Medulla oblongata (tissue), 1 donor: Measurements from ENCODE around the gene ZDHHC6.
A peak's percentile ranks its signal among the peaks of the same experiment; 100 is the strongest.
"Not testable (repeated sequence)": the region's sequence is repeated elsewhere in the genome, so short reads cannot be mapped to it uniquely, and the experiment has no call there.

Source experiments
- DNase-seq: peaks from one replicate; pipeline ENCODE4 v3.0.0-alpha.2; 2015; ENCODE audit errors: extremely low spot score

Gene ZDHHC6

DNA sequence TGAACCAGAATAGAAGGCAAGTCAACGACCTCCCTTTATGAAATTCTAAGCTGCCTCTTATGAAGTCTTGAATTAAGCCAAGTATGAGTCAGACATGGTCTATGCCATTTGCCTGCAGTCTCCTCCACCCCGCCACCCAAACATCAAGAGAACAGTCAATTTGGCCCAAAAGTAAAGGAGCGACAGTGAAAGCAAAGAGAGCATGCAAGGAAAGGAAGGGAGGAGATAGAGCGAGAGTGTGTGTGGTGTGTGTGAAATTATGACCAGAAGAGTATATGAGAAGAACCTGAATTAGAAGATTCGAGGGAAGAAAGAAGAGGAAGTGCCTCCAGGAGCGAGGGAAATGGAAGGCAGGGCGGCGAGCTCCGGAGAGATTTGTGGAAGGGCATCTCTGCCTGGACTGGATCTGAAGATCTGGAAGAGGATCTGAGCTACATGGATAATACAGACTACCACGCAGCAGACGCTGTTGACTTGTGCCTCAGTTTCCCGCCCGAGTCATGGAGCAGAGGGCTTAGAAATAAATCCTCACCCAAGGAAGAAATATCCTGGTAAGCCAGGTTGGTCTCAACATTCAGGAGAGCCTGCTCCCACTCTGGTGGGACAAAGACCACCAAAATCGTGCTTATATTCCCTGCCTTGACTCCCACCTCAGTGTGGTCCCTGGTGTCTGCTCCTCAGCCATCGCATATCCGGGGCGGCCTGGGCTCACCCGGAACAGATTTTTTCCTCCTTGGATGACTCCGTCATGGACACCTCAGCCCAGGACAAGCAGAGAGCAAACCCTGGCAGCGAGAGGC is 459 bp downstream of the ZDHHC6 start:
- DNase-seq = peak; percentile 4

DNA sequence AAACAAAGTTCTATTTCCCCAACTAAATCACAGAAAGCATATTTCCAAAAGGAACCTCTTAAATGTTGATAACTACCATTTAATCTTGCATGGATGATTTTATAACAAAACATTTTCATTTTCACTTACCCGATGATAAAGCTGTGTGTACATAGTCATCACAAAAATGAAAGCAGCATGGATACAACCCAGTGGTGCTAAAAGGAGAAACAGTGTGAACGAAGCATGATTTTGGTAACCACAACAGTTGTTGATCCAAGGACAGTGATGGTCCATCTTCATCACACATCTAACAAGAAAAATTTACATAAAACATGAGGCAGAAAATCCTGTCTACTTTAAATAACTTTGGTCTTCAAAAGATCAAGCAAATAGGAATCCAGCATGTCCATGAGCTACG is 4.7 kb downstream of the ZDHHC6 start:
- DNase-seq = no peak

DNA sequence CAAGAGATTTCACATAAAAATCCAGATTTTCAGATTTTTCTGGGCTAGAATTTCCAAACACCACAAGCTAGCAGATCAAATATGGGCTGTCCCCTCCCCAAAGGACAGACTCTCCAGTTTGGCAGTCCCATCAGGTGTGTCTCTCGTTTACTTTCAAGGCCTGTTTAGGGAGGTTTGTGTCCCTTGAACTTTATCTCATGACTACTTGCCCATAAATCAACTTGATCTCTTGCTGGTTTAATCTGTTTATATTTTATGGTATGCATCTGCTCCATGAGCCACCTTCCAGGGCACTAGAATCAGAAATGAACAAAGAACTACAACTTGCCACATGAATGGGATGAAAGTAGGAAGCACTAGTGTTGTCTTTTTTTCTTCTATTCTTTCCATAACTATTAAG is 5.2 kb downstream of the ZDHHC6 start:
- DNase-seq = no peak

DNA sequence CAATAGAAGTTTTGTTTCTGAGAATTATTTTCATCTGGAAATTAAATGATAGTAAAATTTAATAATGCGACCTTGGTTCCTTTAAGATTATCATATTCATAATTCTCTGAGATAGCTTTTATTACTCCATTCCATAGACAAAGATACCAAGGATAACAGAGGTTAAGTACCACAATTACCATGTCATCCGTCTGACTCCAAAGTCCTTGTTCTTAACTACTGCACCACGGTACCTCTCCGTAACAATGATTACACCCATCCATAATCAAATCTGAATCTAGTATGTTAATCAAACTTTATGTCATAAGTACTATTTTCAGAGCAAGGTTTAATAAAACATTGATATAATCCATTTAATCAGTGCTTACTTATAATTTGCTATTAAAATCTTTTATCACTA is 8.4 kb downstream of the ZDHHC6 start:
- DNase-seq = no peak

DNA sequence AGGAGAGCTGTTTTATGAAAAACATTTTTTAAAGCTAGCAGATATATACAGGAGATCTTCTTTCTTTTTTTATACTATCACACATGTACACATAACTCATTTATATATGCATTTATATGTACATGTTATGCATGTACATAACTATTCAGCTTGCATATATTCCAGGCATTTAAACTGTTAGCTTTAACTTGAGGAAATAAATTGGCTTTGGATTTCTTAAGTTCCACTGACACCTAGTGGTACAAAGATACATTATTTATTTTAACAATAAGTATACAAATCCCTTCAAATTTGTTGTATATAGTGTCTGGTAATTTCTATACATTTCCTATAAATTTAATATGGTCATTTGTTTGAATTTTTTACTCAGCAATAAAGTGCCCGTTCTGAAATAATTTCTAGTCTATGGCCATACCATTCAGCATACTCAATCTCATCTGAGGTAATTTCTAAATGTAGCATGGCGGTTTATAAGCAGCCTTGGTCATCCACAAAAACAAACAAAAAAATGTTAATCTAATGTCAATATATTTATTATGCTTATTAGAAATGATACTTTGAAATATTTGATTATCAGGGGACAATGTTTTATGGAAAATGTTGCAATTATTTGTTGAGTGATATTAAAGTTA is 11.6 kb downstream of the ZDHHC6 start:
- DNase-seq = peak; percentile 8

DNA sequence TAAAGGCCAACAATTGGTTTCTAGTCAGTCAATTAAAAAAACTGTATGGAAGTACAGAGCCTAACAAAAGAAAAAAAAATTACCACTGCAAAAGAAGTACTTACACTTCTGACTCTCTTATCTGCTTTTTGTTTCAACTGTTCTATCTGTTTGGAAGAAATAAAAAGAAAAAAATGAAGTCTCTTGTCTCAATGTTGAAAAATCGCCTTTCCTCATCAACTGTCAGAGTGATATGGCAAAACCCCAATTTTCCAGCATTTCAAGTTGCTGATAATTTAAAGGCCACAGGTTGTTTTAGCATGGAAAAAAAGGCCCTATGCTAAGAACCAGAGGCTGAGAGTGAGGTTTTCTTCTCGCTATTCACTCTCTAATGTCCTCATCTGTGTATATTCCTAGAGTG is 13.6 kb downstream of the ZDHHC6 start:
- no peak for DNase-seq

DNA sequence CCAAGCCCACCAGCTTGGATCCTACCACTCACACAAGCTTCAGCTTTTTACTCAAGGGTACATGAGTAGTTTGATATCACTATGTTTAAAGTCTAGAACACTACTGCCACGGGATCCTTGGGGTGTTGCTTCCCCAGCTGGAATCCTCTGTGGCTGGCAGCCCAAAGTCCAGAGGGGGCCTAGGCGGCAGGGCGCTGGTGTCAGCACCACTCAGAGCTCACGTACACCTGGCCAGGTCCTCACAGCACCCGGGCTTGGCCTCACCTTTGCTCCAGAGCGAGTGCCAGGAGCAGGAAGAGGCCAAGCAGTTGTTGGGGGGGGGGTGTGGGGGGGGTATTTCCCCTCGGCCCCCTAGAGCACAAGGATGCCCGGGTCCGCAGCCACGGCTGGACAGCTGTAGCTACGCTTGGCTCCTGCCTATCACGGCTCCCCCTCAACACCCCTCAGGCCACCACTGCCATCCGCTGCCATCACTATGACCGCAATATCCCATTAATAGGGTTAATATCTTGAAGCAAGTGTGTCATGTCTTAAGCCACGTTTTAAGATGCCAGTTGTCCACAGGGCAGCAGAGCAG is 17.0 kb downstream of the ZDHHC6 start:
- DNase-seq = no peak

DNA sequence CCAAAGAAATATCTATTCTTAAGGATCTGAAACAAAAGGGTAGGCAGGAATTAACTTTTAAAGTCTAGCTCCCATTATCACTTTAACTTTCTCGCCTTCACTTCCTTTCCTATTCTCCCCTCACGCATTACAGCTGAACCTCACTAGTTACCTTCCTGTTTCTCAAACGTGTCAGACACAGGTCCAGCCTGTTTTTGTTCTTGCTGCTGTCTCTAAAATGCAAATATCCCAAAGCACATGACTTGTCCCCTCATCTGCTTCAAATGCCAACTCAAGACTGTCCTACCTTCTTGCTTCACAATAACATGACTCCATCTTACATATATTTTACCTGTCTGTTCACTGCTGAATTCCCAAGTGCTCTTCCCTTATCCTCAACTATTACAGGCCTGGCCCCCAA is 17.6 kb downstream of the ZDHHC6 start:
- no peak for DNase-seq

DNA sequence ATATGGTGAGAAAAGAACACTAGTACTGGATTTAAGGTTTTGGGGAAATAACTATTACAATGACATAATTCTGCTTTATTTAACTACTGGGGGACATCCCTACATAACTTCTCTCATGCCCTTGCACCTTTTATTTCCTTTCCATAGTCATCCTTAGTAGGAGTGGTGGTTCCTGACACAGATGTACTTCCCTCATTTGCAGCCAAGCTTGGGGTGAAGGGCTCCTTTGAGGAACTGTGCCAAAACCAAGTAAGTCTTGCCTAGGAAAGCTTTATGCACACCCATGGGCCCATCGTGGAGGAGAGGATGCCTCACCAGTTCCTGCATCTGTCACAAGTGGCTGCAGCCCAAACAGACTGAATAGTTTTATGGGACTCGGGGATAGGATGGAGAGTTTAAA is 20.6 kb downstream of the ZDHHC6 start:
- DNase-seq = no peak

DNA sequence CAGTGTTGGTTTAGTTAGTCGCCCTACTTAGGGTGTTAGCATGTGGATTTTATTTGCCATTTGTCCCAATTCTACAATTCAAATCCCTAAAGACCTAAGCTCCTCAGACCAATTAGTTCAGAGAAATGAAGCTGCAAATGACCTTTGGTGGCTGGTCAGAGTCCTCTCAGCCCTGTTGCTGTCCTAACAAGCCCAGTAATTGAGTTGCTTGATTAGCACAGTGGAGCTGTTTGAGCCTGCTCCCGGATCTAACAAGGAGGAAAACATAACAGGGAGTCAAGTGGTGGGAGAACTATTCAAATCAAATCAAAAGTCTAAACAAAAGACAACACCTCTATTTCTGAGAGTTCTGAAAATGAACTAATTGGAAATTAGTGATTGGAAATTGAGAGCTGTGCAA is 22.1 kb downstream of the ZDHHC6 start:
- DNase-seq = no peak

DNA sequence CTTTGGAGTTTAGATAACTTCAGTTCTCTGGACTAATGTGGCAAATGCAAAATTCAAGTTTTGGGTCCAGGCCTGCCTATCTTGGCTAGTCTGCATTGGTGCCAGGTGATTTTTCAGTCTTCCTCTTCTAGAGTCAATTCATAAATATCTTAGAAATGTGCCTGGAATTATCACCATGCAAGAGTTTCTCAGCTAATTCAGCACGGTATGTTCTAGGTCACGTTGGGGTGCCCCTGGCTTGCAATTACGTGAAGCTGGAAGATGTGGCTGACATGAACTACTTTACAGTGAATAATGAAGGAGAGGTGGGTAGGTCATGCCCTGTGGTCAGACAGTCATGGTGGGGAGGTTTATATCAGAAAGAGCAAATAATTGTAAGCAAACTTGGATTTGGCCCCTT is 25.0 kb downstream of the ZDHHC6 start:
- no peak for DNase-seq

DNA sequence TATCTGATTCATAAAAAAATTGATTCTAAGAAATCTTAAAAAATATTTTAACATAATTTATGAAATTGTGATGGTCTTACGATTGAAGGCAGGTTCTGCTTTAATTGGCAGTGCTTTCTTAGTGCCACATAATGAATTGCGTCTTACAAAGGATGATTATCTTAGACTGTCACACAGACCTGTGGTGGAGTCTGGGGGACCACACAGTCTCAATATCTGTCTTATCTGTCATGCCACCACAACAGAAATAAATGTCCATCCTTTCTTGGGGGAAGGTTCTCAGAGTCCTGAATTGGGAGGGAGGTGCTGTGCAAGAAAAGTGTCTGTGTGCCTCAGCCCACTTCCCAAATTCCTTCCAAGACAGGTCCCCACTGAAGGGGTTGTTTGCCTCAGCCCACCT is 34.0 kb downstream of the ZDHHC6 start:
- DNase-seq = no peak

DNA sequence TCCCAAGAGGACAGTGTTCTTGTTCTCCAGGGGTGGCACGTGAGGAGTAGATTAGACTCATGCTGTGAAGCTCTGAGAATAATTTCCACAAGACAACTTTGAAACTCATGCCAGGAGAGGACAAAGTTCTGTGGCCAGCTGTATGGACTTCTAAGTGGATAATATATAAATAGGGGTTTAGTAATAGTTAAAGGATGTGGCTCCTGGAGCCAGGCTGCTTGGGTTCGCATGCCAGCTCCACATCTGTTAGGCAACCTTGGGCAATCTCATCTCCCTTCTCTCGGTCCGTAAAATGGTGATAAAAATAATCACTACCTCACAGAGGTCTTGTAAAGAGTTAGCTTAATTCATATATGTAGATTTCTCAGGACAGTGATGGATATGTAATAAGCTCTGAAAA is 37.0 kb downstream of the ZDHHC6 start:
- DNase-seq = no peak

DNA sequence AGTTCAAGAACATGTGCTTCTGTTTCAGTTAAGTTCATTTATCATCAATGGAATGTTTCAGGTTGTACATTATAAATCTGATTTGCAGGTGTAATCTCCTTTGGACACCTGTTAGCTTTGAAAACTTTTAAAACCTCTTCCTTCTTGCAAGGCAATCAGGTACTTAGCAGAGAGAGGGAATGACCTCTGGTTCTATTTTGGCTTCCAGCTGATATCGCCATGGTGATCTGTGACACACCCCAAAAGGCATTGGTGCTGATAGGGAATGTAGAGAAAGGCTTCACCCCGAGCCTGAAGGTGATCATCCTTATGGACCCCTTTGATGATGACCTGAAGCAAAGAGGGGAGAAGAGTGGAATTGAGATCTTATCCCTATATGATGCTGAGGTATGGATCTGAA is 37.4 kb downstream of the ZDHHC6 start:
- DNase-seq = no peak

DNA sequence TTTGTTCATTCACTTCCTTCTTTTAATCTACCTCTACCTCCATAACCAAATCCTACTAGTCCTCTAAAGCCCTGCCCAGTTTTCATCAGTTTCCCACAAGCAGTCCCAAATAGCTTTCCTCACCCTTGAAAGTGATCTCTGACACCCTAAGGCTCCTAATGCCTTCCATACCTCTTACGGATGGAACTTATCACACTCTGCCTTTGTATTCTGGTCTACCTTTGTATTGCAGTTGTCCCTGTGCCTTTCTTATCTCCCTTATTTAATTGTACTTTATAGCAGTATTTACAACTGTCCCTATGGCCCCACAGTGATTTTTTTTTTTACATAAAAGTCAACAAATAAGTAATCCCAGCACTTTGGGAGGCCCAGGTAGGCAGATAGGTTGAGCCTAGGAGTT is 39.0 kb downstream of the ZDHHC6 start:
- no peak for DNase-seq

DNA sequence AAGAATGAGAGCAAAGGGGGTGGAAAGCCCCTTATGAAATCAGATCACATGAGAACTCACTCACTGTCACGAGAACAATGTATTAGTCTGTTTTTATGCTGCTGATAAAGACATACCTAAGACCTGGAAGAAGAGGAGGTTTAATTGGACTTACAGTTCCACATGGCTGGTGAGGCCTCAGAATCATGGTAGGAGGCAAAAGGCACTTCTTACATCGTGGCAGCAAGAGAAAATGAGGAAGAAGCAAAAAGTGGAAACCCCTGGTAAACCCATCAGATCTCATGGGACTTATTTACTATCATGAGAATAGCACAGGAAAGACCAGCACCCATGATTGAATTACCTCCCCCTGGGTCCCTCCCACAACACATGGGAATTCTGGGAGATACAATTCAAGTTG is 39.9 kb downstream of the ZDHHC6 start:
- not testable (repeated sequence) for DNase-seq

DNA sequence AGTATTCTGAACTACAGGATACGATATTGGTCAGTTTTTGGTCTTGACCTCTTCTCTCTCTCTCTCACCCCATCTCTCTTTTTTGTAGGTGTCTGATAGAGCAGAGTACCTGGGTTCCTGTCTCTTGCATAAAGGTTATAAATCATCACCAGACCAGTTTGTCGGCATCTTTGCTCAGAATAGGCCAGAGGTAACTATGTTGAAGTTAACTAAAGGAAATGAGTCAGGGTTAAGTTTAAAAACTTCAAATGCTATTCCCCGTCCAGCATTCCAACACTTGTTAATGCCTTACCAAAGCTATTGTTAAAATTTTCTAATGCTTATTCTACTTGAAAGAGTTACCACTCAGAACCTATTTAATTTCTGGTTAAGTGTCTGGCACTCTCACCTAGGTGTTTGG is 42.1 kb downstream of the ZDHHC6 start:
- DNase-seq = no peak

DNA sequence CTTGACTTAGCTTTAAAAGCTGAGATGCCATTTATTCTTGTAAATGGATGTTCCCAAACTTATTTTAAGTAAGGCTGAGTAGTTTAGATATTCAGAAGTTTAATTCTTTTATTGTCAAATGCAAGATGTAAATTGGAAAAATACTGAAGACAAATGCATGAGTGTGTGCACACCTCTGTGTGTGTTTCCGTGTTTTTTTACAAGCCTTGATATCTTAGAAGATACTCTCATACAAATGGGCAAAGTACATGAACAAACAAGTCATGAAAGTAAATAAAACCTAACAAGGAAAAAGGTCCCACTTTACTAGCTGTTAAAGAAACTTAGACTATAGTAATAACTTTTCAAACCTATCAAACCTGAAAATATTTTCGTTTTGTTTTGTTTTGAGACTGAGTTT is 43.8 kb downstream of the ZDHHC6 start:
- no peak for DNase-seq

DNA sequence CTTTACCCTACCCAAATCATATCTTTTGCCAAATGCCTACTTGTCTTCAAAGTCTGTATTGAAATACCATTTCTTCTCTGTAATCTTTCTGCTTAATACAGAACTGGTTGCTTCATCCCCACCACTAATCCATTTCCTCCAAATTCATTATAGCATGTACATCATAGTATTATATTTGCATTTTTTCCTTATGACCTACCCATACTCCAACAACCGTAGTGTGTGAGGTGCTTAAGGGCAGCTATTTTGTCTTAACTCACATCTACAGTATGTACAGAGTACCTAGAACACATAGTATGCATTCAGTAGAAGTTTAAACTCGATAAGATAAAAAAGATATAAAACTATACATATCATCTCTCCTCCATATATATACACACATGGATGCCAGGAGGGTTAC is 49.1 kb downstream of the ZDHHC6 start:
- no peak for DNase-seq

DNA sequence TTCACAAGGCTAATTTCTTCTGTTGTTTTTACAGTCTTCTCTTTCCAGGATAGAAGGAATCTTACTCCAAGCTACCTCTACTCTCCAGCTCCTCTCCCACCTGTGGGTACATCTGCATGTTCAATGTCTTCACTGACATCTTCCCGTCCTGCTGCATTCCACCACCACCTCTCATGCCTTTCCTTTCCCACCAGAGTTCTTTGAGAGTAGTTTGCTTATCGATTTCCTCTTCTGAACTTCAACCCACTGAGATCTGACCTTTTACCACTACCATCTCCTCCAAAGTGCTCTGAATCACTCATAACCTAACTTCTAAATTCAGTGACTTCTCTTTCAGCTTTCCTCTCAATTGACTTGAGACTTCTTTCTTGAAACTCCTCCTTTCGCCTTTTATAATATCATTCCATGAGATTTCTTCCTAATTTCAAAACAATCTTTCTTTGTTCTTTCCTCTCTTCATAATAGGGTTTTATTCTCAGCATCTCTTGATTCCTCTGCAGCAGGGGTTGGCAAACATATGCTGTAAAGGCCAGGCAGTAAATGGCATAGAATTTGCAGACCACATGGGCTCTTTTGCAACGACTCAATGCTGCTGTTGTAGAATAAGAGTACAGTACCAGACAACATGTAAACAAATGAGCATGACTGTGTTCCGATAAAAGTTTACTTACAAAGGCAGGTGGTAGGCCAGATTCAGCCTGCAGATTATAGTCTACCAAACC is 50.7 kb downstream of the ZDHHC6 start:
- DNase-seq = no peak

DNA sequence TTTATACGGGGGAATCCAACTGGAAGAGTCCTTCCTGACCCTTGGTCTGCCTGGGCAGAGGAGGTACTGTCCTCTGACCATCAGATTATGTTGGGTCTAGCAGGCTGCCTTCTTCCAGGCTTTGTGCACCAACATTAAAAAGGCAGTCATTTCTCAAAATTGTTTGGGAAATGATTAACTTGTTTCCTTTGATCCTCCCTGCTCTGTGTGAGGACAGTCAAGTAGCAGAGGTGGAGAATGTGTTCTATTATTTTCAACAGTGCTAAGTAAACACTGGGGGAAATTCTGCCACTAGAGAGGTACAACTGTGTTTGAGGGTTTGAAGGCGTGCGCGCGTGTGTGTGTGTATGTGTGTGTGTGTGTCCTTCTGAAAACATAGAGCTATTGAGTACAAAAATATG is 52.2 kb downstream of the ZDHHC6 start:
- no peak for DNase-seq

DNA sequence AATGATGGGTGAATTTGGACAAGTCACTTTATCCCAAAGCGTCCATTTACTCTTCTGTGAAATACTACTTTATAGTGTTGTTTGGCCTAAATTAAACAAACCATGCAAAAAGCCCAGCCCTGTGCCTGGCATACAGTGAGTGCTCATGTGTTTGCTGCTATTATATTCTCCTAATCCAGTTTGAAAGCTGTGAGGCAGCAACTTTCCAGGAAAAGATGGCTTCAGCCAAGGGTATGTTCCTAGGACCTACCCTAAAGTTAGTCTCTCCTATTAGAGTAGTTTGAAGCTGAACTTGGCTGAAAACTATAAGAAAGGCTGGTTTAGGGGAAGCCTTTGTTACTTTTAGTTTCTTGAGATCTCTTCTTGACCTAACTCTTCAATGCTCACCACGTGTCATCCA is 52.9 kb downstream of the ZDHHC6 start:
- no peak for DNase-seq

DNA sequence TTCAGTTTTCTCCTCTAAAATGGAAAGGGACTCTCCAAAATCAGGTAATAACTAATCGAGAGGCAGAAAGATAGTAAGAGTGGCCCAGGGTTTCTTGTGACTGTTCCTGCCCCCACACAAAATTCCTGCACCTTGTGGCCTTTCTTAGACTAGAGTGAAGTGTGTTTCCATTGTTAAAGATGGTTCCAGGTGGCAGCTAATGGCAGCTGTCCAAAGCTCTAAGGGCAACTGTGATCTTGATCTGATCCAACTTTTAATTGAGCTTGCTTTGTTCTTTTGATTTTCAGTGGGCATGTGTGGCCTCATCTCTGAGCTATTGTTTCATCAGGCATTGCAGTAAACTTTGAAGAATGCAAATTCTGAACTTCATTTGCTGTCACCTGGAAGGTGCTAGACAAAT is 53.4 kb downstream of the ZDHHC6 start:
- DNase-seq = no peak
